Thymus (tissue), 11 donors: Measurements from ENCODE around the gene UNC13A. TPM values are rescaled to one million over a fixed set of nuclear protein-coding genes. Genes with fewer than 3 reads are reported as not detected.
"Not testable (repeated sequence)": the region's sequence is repeated elsewhere in the genome, so short reads cannot be mapped to it uniquely, and the experiment has no call there.

Source experiments
- DNase-seq, 9 donors: peaks; one replicate each; pipeline ENCODE4 v3.0.0-alpha.2; 2013; ENCODE audit warnings: low spot score in 9 of 9, low read depth in 6 of 9, missing footprints in 1 of 9
- H3K27ac ChIP-seq, 2 donors: one replicate each; pipeline ENCODE4 v1.5.1; 2013; ENCODE audit warnings: control low read depth in 1 of 2, low read depth in 1 of 2, low read length in 1 of 2, mild to moderate bottlenecking in 1 of 2, moderate library complexity in 1 of 2
- H3K27me3 ChIP-seq, 2 donors: one replicate each; pipeline ENCODE4 v1.5.1; 2013; ENCODE audit warnings: low read length in 1 of 2; ENCODE audit not compliant: control insufficient read depth in 2 of 2, insufficient read depth in 1 of 2
- H3K36me3 ChIP-seq, 2 donors: one replicate each; pipeline ENCODE4 v1.5.1; 2013; ENCODE audit warnings: low read length in 1 of 2, mild to moderate bottlenecking in 1 of 2, moderate library complexity in 1 of 2; ENCODE audit not compliant: control insufficient read depth in 2 of 2, insufficient read depth in 2 of 2
- H3K4me1 ChIP-seq, 2 donors: one replicate each; pipeline ENCODE4 v1.5.1; 2013; ENCODE audit warnings: low read length in 2 of 2; ENCODE audit not compliant: control insufficient read depth in 2 of 2, insufficient read depth in 2 of 2
- H3K4me3 ChIP-seq, 2 donors: one replicate each; pipeline ENCODE4 v1.5.1; 2013; ENCODE audit warnings: low read length in 2 of 2, control low read depth in 1 of 2, mild to moderate bottlenecking in 1 of 2
- H3K9me3 ChIP-seq, 2 donors: one replicate each; pipeline ENCODE4 v1.5.1; 2013; ENCODE audit warnings: low read length in 1 of 2, mild to moderate bottlenecking in 1 of 2; ENCODE audit not compliant: control insufficient read depth in 2 of 2, insufficient read depth in 1 of 2
- WGBS: extraction: QIAGEN DNeasy Blood & Tissue Kit; methylation state at CpG from one replicate; pipeline ENCODE4 v1.1.7; 2013; 5-methylcytosine and 5-hydroxymethylcytosine counted together
- polyA plus RNA-seq: library from polyadenylated mRNA; stranded (reverse); fragments of 200-250 nt; gene quantifications from one replicate; pipeline ENCODE4 v1.2.3, GENCODE V29; 2013
- total RNA-seq: library from RNA; stranded (reverse); fragments of 120-200 nt; gene quantifications from one replicate; pipeline ENCODE4 v1.2.4, GENCODE V29; 2013
- donor health status: healthy.

UNC13A gene
- total and polyA plus RNA-seq, 2 donors = 0.19 to 0.32 TPM

DNA sequence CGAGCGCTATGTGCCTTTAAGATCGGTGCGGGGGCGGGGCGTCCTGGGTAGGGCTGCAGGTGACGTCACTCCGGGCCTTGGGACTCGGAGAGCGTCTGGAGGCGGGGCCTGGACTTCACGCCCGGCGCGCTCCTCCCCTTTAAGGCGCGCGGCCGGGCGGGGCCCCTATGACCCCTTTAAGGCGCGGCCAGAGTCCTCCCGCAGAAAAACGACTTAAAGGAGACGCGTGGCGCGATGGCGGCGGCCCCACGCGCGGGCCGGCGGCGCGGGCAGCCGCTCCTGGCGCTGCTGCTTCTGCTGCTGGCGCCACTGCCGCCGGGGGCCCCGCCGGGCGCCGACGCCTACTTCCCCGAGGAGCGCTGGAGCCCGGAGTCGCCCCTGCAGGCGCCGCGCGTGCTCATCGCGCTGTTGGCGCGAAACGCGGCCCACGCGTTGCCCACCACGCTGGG, 132.7 kb downstream of the UNC13A start, which contains the start of gene COLGALT1:
COLGALT1 (plus strand) TSS at position 170 of the 449 bp plus-strand sequence; CDS start at position 235, 65 bp downstream.
- peak; percentile 89 to 99 (median 98) for DNase-seq
- peaks cover 18 to 20% of the 10 kb centered on the region in 2 donors for H3K36me3 ChIP-seq
- H3K4me1 ChIP-seq = peaks cover 6 to 17% of the 10 kb centered on the region in 2 donors
- H3K4me3 ChIP-seq = peak within 1 kb of the TSS; percentile 67 to 89
- peak within 1 kb of the TSS; percentile 7 to 65 for H3K27ac ChIP-seq
- WGBS = under 1% methylated on average over 64 of the region's 64 CpGs
- no peaks in the 10 kb centered on the region for H3K27me3 ChIP-seq
- no peaks in the 10 kb centered on the region for H3K9me3 ChIP-seq

DNA sequence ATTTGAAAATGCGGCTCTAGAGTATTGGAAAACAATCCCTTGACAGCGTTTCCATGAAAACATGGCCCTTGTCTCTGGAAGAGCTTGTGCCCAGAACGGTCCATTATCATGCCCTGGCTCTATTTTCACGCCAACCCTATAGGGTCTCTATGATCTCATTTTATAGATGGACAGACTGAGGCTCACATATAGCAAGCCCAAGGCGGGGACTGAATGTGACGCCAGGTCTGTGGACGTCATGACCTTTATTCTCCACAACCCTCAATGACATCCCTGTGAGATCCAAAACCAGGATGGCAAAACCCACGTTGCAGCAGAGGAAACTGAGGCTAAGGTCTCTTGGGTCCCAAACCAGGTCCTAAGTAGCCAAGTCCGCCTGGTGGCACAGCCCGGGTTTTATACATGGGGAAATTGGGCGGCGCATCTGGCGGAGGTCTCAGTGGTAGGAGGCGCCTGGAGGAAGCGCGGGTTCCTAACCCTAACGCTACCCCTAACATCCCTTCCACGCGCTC, 133.1 kb downstream of the UNC13A start:
- peaks cover 13 to 15% of the 10 kb centered on the region in 2 donors for H3K36me3 ChIP-seq
- no peak for DNase-seq
- no peaks in the 10 kb centered on the region for H3K27me3 ChIP-seq
- peak overlapping the region; percentile 1 to 31 for H3K27ac ChIP-seq
- H3K4me3 ChIP-seq = peak overlapping the region; percentile 67 to 89
- WGBS = 20% methylated on average over 19 of the region's 19 CpGs
- peaks cover 6 to 17% of the 10 kb centered on the region in 2 donors for H3K4me1 ChIP-seq
- no peaks in the 10 kb centered on the region for H3K9me3 ChIP-seq

DNA sequence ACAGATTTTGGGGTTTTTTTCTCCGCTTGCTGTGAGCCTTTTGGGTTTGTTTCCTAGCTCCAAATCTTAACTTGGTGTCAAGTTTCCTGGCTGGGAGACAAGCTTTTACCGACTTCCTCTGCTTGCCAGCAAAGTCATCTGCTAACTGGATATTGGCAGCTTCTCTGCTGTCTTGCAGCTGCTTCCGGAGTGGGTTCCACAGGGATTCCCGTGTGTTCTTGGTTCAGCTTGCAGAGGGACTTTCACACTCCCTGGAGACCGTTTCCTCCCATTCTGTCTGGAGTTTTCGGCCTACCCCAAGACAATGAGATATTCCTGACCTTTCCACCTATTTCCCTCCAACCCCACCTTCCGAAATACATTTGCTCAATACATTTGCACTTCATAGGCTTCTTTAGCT, 134.9 kb downstream of the UNC13A start:
- 57% methylated on average over 7 of the region's 7 CpGs for WGBS
- Histone ChIP-seq H3K4me3 (no peak overlapping the region), H3K9me3 (no peaks in the 10 kb centered on the region), H3K36me3 (peaks cover 0 to 3% of the 10 kb centered on the region in 2 donors), H3K27me3 (no peaks in the 10 kb centered on the region), H3K27ac (peak overlapping the region; percentile 48 to 52), H3K4me1 (peaks cover 6 to 17% of the 10 kb centered on the region in 2 donors)
- DNase-seq = peak in 2 of 9 donors; percentile 28 to 57

DNA sequence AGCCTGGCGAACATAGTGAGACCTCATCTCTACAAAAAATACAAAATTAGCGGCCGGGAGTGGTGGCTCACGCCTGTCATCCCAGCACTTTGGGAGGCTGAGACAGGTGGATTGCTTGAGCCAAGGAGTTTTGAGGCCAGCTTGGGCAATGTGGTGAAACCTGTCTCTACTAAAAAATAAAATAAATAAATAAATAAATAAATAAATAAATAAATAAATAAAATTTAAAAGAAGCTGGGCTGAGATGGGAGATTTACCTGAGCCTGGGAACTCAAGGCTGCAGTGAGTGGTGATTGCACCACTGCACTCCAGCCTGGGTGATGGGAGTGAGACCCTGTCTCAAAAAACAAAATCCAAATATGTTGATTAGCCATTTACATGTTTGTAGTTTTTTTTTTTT, 135.4 kb downstream of the UNC13A start:
- H3K36me3 ChIP-seq, H3K4me3 ChIP-seq, H3K27me3 ChIP-seq, H3K9me3 ChIP-seq, DNase-seq, H3K27ac ChIP-seq: not testable (repeated sequence)
- H3K4me1 ChIP-seq = peaks cover 6 to 17% of the 10 kb centered on the region in 2 donors
- 98% methylated on average over 4 of the region's 4 CpGs for WGBS

Other genes with a start within 250 kb of the UNC13A start
- 0.19 TPM for gene TMEM221, start 239.7 kb downstream of the UNC13A start, total RNA-seq
- 3.2 TPM for gene TMEM221, start 239.7 kb downstream of the UNC13A start, polyA plus RNA-seq
- gene NXNL1, start 227.4 kb downstream of the UNC13A start, total RNA-seq = not detected
- not detected for gene NXNL1, start 227.4 kb downstream of the UNC13A start, polyA plus RNA-seq
- 2.0 TPM for gene SLC27A1, start 217.8 kb downstream of the UNC13A start, total RNA-seq
- gene SLC27A1, start 217.8 kb downstream of the UNC13A start, polyA plus RNA-seq = 11.9 TPM
- gene PGLS, start 176.7 kb downstream of the UNC13A start, total RNA-seq = 62.6 TPM
- 73.5 TPM for gene PGLS, start 176.7 kb downstream of the UNC13A start, polyA plus RNA-seq
- gene COLGALT1, start 132.7 kb downstream of the UNC13A start, total RNA-seq = 22.3 TPM
- gene COLGALT1, start 132.7 kb downstream of the UNC13A start, polyA plus RNA-seq = 69.5 TPM
- 8.5 TPM for gene MAP1S, start 31.1 kb upstream of the UNC13A start, total RNA-seq
- 17.5 TPM for gene MAP1S, start 31.1 kb upstream of the UNC13A start, polyA plus RNA-seq
- gene FCHO1, start 63.1 kb upstream of the UNC13A start, total RNA-seq = 16.4 TPM
- gene FCHO1, start 63.1 kb upstream of the UNC13A start, polyA plus RNA-seq = 28.2 TPM
- 0.14 TPM for gene B3GNT3, start 106.8 kb upstream of the UNC13A start, total RNA-seq
- gene B3GNT3, start 106.8 kb upstream of the UNC13A start, polyA plus RNA-seq = 1.0 TPM
- 0.33 TPM for gene INSL3, start 133.2 kb upstream of the UNC13A start, total RNA-seq
- gene INSL3, start 133.2 kb upstream of the UNC13A start, polyA plus RNA-seq = 2.1 TPM
- gene JAK3, start 159.6 kb upstream of the UNC13A start, total RNA-seq = 16.1 TPM
- gene JAK3, start 159.6 kb upstream of the UNC13A start, polyA plus RNA-seq = 50.4 TPM
- 2,271 TPM for gene RPL18A, start 171.6 kb upstream of the UNC13A start, total RNA-seq
- gene RPL18A, start 171.6 kb upstream of the UNC13A start, polyA plus RNA-seq = 2,901 TPM
- 0.09 TPM for gene SLC5A5, start 183.6 kb upstream of the UNC13A start, total RNA-seq
- 0.25 TPM for gene SLC5A5, start 183.6 kb upstream of the UNC13A start, polyA plus RNA-seq
- 23.8 TPM for gene CCDC124, start 244.7 kb upstream of the UNC13A start, total RNA-seq
- 78.8 TPM for gene CCDC124, start 244.7 kb upstream of the UNC13A start, polyA plus RNA-seq